Panc1 (cell line): ENCODE measurements around the gene SLC12A8. TPM values are rescaled to one million over a fixed set of nuclear protein-coding genes. Genes with fewer than 3 reads are reported as not detected.

Experiments
- ATAC-seq: fragments of 200-7000 bp; cut with Tn5 transposase; 2 replicates; pipeline ENCODE4 v1.9.1; 2020; ENCODE audit warnings: mild to moderate bottlenecking, moderate library complexity
- BruUV-seq: library from RNA; stranded (reverse); fragments of 400-500 nt; replicated peaks from 2 replicates; lab custom pipeline; 2021; lab: Mats Ljungman, UMichigan
- CTCF ChIA-PET: fragments of 300-600 bp; sonication (Branson Sonifier 250); formaldehyde crosslinking; loops from one replicate; lab custom pipeline; 2022; ENCODE audit warnings: antibody characterized with exemption; lab: Charles Lee
- POLR2A ChIA-PET: fragments of 300-600 bp; sonication (Branson Sonifier 250); formaldehyde crosslinking; loops from one replicate; lab custom pipeline; 2022; ENCODE audit warnings: antibody characterized with exemption; lab: Charles Lee
- DNase-seq: peaks from one replicate; pipeline ENCODE4 v3.0.0-alpha.2; 2010; ENCODE audit warnings: low read depth, low spot score
- H3K27ac ChIP-seq: 2 replicates; pipeline ENCODE4 v1.5.1; 2011; ENCODE audit warnings: mild to moderate bottlenecking, low read length, inconsistent platforms
- H3K27me3 ChIP-seq: fragments of 200-500 bp; sonication (Bioruptor generic); 2 replicates; pipeline ENCODE4 v1.6.0; 2014; ENCODE audit warnings: low read length, inconsistent platforms; ENCODE audit not compliant: control insufficient read depth, insufficient read depth
- H3K36me3 ChIP-seq: fragments of 200-500 bp; sonication (Bioruptor generic); 2 replicates; pipeline ENCODE4 v1.5.1; 2014; ENCODE audit warnings: inconsistent platforms, mild to moderate bottlenecking, low read length, moderate library complexity; ENCODE audit not compliant: control insufficient read depth, insufficient read depth
- H3K4me1 ChIP-seq: 2 replicates; pipeline ENCODE4 v1.5.1; 2011; ENCODE audit warnings: inconsistent platforms, mild to moderate bottlenecking, low read length, moderate library complexity; ENCODE audit not compliant: control insufficient read depth, insufficient read depth
- H3K4me3 ChIP-seq, 2 experiments: 2 replicates each; pipeline ENCODE4 v1.5.1; 2011 to 2012; ENCODE audit warnings: low read depth in 2 of 2, low read length in 2 of 2, mild to moderate bottlenecking in 2 of 2, inconsistent platforms in 1 of 2, moderate library complexity in 1 of 2
- H3K9me3 ChIP-seq: fragments of 200-500 bp; sonication (Bioruptor generic); 2 replicates; pipeline ENCODE4 v1.5.1; 2014; ENCODE audit warnings: low read depth, mild to moderate bottlenecking, inconsistent platforms, low read length, moderate library complexity; ENCODE audit not compliant: control insufficient read depth, insufficient read depth
- POLR2AphosphoS5 ChIP-seq: IDR thresholded peaks from 2 replicates; pipeline ENCODE4 v1.6.1; 2012; ENCODE audit warnings: mild to moderate bottlenecking, low read depth, low read length, moderate library complexity
- SIN3A ChIP-seq: IDR thresholded peaks from 2 replicates; pipeline ENCODE4 v1.6.1; 2012; ENCODE audit warnings: low read depth, mild to moderate bottlenecking, low read length, moderate library complexity, borderline replicate concordance; ENCODE audit not compliant: insufficient read depth
- in situ Hi-C: cut with HindIII; loops from 2 replicates; pipeline ENCODE4 v1.10.0; 2016; ENCODE audit warnings: low sequenced_read_pairs, low pct_unique_long_range_greater_than_20kb
- intact Hi-C: fragments of 100-400 bp; cut with micrococcal nuclease; formaldehyde crosslinking; loops from one replicate; pipeline ENCODE4 v1.10.0; 2022; ENCODE audit not compliant: unreplicated experiment
- total RNA-seq: library from RNA; stranded (reverse); gene quantifications from one replicate; pipeline ENCODE4 v1.2.1, GENCODE V29; 2021; ENCODE audit not compliant: unreplicated experiment
- TF ChIP-seq, protein P1 (sequence below), 2 experiments: IDR thresholded peaks; 2 replicates each; pipeline ENCODE4 v1.6.1; 2011 to 2012; ENCODE audit warnings: low read depth in 2 of 2, control low read depth in 1 of 2, low read length in 1 of 2, mild to moderate bottlenecking in 1 of 2, moderate library complexity in 1 of 2; ENCODE audit not compliant: insufficient read depth in 1 of 2

The SLC12A8 gene
- total RNA-seq, 1 experiment from 2014 or later = 7.0 TPM

DNA sequence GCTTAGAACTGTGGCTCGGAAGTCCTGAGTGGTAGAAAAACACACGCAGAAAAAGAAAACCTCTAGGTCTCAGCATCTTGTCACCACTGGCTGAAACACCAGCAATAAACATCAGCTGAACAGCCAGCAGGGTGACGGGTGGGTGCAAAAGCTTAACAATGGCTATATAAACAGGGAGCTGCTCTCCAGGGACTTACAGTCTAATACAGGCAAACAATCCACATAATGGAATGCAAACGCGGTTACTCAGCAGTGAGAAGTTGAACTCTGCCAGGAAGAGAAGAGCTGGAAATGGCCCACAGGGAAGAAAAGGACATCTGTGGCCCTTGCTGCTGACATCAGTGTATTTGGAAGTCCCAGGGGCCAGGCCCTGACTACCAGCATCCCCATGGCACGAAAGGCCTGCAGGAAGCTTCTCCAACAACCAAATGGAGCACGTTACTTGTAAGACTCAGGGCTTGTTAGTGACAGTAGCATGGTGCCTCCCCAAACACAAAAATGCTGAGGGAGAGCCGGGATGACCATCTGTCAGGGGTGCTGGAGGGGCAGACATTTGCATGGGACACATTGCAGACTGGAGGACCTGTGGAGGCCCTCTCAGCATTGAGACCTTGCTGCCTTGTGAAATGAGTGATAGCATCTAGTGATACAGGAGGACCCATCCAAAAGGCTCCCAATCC is 159.8 kb downstream of the SLC12A8 start:
- Histone ChIP-seq H3K9me3 (no peaks in the 10 kb centered on the region), H3K4me3 (peak overlapping the region; percentile 92 to 94), H3K27ac (peak overlapping the region; percentile 96), H3K4me1 (peaks cover 68% of the 10 kb centered on the region), H3K36me3 (no peaks in the 10 kb centered on the region), H3K27me3 (no peaks in the 10 kb centered on the region)
- intact Hi-C loops (loop anchor here (5.0 kb wide), 1 partner anchor 100 kb away; no protein-coding TSS in a partner anchor), in situ Hi-C loops (no loop called here)
- ChIA-PET CTCF (no interaction called here), POLR2A (no interaction called here)
- TF ChIP-seq SIN3A = 0 out of 2 replicates have a peak, but pooled peaks have one; percentile 11
- TF ChIP-seq, protein P1, sequence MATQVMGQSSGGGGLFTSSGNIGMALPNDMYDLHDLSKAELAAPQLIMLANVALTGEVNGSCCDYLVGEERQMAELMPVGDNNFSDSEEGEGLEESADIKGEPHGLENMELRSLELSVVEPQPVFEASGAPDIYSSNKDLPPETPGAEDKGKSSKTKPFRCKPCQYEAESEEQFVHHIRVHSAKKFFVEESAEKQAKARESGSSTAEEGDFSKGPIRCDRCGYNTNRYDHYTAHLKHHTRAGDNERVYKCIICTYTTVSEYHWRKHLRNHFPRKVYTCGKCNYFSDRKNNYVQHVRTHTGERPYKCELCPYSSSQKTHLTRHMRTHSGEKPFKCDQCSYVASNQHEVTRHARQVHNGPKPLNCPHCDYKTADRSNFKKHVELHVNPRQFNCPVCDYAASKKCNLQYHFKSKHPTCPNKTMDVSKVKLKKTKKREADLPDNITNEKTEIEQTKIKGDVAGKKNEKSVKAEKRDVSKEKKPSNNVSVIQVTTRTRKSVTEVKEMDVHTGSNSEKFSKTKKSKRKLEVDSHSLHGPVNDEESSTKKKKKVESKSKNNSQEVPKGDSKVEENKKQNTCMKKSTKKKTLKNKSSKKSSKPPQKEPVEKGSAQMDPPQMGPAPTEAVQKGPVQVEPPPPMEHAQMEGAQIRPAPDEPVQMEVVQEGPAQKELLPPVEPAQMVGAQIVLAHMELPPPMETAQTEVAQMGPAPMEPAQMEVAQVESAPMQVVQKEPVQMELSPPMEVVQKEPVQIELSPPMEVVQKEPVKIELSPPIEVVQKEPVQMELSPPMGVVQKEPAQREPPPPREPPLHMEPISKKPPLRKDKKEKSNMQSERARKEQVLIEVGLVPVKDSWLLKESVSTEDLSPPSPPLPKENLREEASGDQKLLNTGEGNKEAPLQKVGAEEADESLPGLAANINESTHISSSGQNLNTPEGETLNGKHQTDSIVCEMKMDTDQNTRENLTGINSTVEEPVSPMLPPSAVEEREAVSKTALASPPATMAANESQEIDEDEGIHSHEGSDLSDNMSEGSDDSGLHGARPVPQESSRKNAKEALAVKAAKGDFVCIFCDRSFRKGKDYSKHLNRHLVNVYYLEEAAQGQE (IDR thresholded peaks at IDR 0.05; ENCODE audit: insufficient read depth in 1 of 2, low read depth in 2 of 2, low read length in 1 of 2) = no peak
- DNase-seq (no peak), ATAC-seq (peak; percentile 4; the same call in 1 of the 2 replicates)
- BruUV-seq = no TSS peak

DNA sequence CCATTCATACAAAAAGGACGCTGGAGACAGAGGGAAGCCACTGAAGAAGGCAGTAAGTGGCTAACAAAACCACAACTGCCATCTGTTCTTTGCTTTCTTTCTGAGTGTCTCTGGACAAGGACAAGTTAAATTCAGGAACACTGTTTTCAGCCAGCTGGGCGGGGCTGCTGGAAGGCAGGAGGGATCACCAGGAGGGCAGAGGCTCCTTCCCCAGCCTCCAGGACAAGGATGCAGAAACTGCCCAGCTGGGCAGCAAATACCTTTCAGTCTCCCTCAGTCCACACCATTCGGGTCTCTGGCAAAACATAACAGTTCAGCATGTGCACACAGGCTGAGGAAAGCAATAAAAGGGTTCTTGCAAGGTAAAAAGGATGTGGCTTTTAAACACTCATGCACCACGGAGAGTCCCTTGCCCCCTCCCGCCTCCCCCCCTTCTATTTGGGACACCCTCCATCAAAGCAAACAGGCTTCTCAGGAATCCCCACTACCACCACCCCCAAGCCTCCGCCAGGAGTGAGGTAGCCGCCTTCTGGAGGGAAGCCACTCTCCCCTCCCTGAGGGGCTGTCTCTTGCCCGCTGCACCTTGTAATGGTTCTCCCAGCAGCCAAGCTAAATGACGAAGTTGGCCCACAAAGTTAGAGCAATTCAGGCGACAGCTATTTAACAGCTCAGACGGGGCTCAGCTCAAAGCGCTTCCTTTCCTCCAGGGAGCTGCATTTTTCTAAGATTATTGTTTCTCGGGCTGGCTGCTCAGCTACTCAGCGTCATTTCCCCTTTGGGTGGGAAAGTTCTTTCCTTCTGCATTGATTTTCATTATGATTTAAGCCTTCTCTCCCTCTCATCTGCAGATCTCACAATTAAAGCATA is 160.6 kb downstream of the SLC12A8 start:
- BruUV-seq = no TSS peak
- DNase-seq (no peak), ATAC-seq (no peak)
- Histone ChIP-seq H3K9me3 (no peaks in the 10 kb centered on the region), H3K27ac (peak overlapping the region; percentile 96), H3K4me1 (peaks cover 62% of the 10 kb centered on the region), H3K36me3 (no peaks in the 10 kb centered on the region), H3K27me3 (no peaks in the 10 kb centered on the region), H3K4me3 (peak overlapping the region; percentile 92 to 94)
- intact Hi-C loops (loop anchor here (5.0 kb wide), 1 partner anchor 100 kb away; no protein-coding TSS in a partner anchor), in situ Hi-C loops (no loop called here)
- ChIA-PET POLR2A (interaction anchor here (0.6 kb wide), 1 partner anchor 306 kb away, joined by 11 read pairs; no protein-coding TSS in a partner anchor), CTCF (no interaction called here)
- TF ChIP-seq POLR2AphosphoS5 = no peak
- TF ChIP-seq, protein P1 (IDR thresholded peaks at IDR 0.05; ENCODE audit: insufficient read depth in 1 of 2, low read depth in 2 of 2, low read length in 1 of 2) = no peak
